Measurements from ENCODE around the gene ING1. TPM values are rescaled to one million over a fixed set of nuclear protein-coding genes. Genes with fewer than 3 reads are reported as not detected.
"Not testable (repeated sequence)": the region's sequence is repeated elsewhere in the genome, so short reads cannot be mapped to it uniquely, and the experiment has no call there.

The ING1 gene
- total and polyA plus RNA-seq, 2 donors (not counting 1 experiment from before 2014, with no cell fraction given), result 29.1 to 34.2 TPM

GRCh38 chr13:110690516-110690915 lies 23.0 kb upstream of the ING1 start:
- H3K36me3 ChIP-seq (replicated peaks in 1 of 2; ENCODE audit: control extremely low read depth in 1 of 2, control insufficient read depth in 1 of 2, extremely low read depth in 1 of 2, insufficient read depth in 2 of 2, low read length in 1 of 2), result peaks cover 14 to 51% of the 10 kb centered on the region in 2 experiments
- ChIA-PET POLR2A (interaction anchor here (0.6 kb wide), 1 partner anchor 8 kb away, joined by 3 read pairs; no protein-coding TSS in a partner anchor), CTCF (interaction anchor here (0.5 to 1.8 kb wide), 4 partner anchors 19 to 534 kb away, joined by 3 to 5 read pairs (median 3); no protein-coding TSS in a partner anchor)
- ATAC-seq (ENCODE audit: low read depth) (no peak), DNase-seq (no peak)
- TF ChIP-seq EZH2 (IDR thresholded peaks at IDR 0.05; ENCODE audit: borderline replicate concordance, insufficient read depth, low read depth, low read length, poor library complexity, severe bottlenecking), result no peak
- TF ChIP-seq, protein P1, sequence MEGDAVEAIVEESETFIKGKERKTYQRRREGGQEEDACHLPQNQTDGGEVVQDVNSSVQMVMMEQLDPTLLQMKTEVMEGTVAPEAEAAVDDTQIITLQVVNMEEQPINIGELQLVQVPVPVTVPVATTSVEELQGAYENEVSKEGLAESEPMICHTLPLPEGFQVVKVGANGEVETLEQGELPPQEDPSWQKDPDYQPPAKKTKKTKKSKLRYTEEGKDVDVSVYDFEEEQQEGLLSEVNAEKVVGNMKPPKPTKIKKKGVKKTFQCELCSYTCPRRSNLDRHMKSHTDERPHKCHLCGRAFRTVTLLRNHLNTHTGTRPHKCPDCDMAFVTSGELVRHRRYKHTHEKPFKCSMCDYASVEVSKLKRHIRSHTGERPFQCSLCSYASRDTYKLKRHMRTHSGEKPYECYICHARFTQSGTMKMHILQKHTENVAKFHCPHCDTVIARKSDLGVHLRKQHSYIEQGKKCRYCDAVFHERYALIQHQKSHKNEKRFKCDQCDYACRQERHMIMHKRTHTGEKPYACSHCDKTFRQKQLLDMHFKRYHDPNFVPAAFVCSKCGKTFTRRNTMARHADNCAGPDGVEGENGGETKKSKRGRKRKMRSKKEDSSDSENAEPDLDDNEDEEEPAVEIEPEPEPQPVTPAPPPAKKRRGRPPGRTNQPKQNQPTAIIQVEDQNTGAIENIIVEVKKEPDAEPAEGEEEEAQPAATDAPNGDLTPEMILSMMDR (IDR thresholded peaks at IDR 0.05), result no peak
- intact Hi-C loops (cut with micrococcal nuclease), result no loop called here
- no peak overlapping the region for H3K9ac ChIP-seq (ENCODE audit: low read length)
- WGBS (ENCODE audit: insufficient coverage), result 96% methylated on average over 8 of the region's 8 CpGs
- H2AFZ ChIP-seq (ENCODE audit: insufficient read depth, low read depth, low read length, poor library complexity, severe bottlenecking), result no peak overlapping the region
- H3K4me3 ChIP-seq (ENCODE audit: control extremely low read depth in 1 of 5, extremely low read depth in 1 of 5, insufficient read depth in 1 of 5, low read depth in 2 of 5, low read length in 4 of 5), result no peak overlapping the region
- H3K27me3 Mint-ChIP-seq, result no peaks in the 10 kb centered on the region
- no peaks in the 10 kb centered on the region for H3K4me1 Mint-ChIP-seq
- peaks cover 6% of the 10 kb centered on the region for H4K20me1 ChIP-seq (ENCODE audit: control insufficient read depth, insufficient read depth, low read length, poor library complexity, severe bottlenecking)
- H3K27ac ChIP-seq (ENCODE audit: low read length in 2 of 2), result no peak overlapping the region
- no peak overlapping the region for H3K4me3 Mint-ChIP-seq
- H3K9me3 Mint-ChIP-seq (ENCODE audit: insufficient read depth), result no peaks in the 10 kb centered on the region
- no peak overlapping the region for H3K4me2 ChIP-seq (replicated peaks; ENCODE audit: low read depth, low read length, poor library complexity, severe bottlenecking)
- no peaks in the 10 kb centered on the region for H3K4me1 ChIP-seq (ENCODE audit: control insufficient read depth in 2 of 2, insufficient read depth in 2 of 2, low read length in 2 of 2)
- peaks cover 6% of the 10 kb centered on the region for H3K79me2 ChIP-seq (ENCODE audit: control insufficient read depth, insufficient read depth, low read length)
- no peaks in the 10 kb centered on the region for H3K9me3 ChIP-seq (ENCODE audit: control extremely low read depth in 1 of 3, control insufficient read depth in 2 of 3, insufficient read depth in 1 of 3, low read length in 2 of 3)
- peak overlapping the region; percentile 50 for H3K27ac Mint-ChIP-seq
- H3K27me3 ChIP-seq (replicated peaks in 1 of 4; ENCODE audit: control extremely low read depth in 1 of 4, control insufficient read depth in 3 of 4, insufficient read depth in 4 of 4, low read length in 3 of 4), result no peaks in the 10 kb centered on the region

- H3K27ac ChIP-seq (ENCODE audit: low read length in 2 of 2); H3K4me3 Mint-ChIP-seq; H3K4me2 ChIP-seq (replicated peaks; ENCODE audit: low read depth, low read length, poor library complexity, severe bottlenecking); DNase-seq; H3K9me3 Mint-ChIP-seq (ENCODE audit: insufficient read depth); ATAC-seq (ENCODE audit: low read depth); H3K27me3 Mint-ChIP-seq; H3K9ac ChIP-seq (ENCODE audit: low read length); CTCF ChIA-PET; H3K27ac Mint-ChIP-seq; H3K27me3 ChIP-seq (replicated peaks in 1 of 4; ENCODE audit: control extremely low read depth in 1 of 4, control insufficient read depth in 3 of 4, insufficient read depth in 4 of 4, low read length in 3 of 4); H3K9me3 ChIP-seq (ENCODE audit: control extremely low read depth in 1 of 3, control insufficient read depth in 2 of 3, insufficient read depth in 1 of 3, low read length in 2 of 3); intact Hi-C loops (cut with micrococcal nuclease); H2AFZ ChIP-seq (ENCODE audit: insufficient read depth, low read depth, low read length, poor library complexity, severe bottlenecking); H3K4me3 ChIP-seq (ENCODE audit: control extremely low read depth in 1 of 5, extremely low read depth in 1 of 5, insufficient read depth in 1 of 5, low read depth in 2 of 5, low read length in 4 of 5); POLR2A ChIA-PET: not testable (repeated sequence)
- peaks cover 33% of the 10 kb centered on the region for H3K79me2 ChIP-seq (ENCODE audit: control insufficient read depth, insufficient read depth, low read length)
- H3K4me1 Mint-ChIP-seq, result peaks cover 27% of the 10 kb centered on the region
- H3K4me1 ChIP-seq (ENCODE audit: control insufficient read depth in 2 of 2, insufficient read depth in 2 of 2, low read length in 2 of 2), result peaks cover 13 to 18% of the 10 kb centered on the region in 2 donors
- WGBS (ENCODE audit: insufficient coverage), result 100% methylated on average over 3 of the region's 7 CpGs
- peaks cover 4 to 60% of the 10 kb centered on the region in 2 experiments for H3K36me3 ChIP-seq (replicated peaks in 1 of 2; ENCODE audit: control extremely low read depth in 1 of 2, control insufficient read depth in 1 of 2, extremely low read depth in 1 of 2, insufficient read depth in 2 of 2, low read length in 1 of 2)
- peaks cover 35% of the 10 kb centered on the region for H4K20me1 ChIP-seq (ENCODE audit: control insufficient read depth, insufficient read depth, low read length, poor library complexity, severe bottlenecking)
Observed at GRCh38 chr13:110695774-110696173, 17.7 kb upstream of the ING1 start.

Measured in B cell (primary cell).